Testis (tissue), 3 donors: ENCODE measurements around the gene BMPR1A. TPM values are rescaled to one million over a fixed set of nuclear protein-coding genes. Genes with fewer than 3 reads are reported as not detected.

ENCODE experiments used
- DNase-seq: peaks from one replicate; pipeline ENCODE4 v3.0.0-alpha.2; 2019
- H3K27ac ChIP-seq, 2 donors: fragments of 200-600 bp; sonication (generic); one replicate each; pipeline ENCODE4 v1.5.1; 2019
- H3K27me3 ChIP-seq: fragments of 200-600 bp; sonication (generic); one replicate; pipeline ENCODE4 v1.5.1; 2019
- H3K36me3 ChIP-seq: fragments of 200-600 bp; sonication (generic); one replicate; pipeline ENCODE4 v1.5.1; 2017; ENCODE audit warnings: low read depth; ENCODE audit errors: missing control alignments
- H3K4me1 ChIP-seq: fragments of 200-600 bp; sonication (generic); one replicate; pipeline ENCODE4 v1.5.1; 2019
- H3K4me3 ChIP-seq, 2 donors: fragments of 200-600 bp; sonication (generic); one replicate each; pipeline ENCODE4 v1.5.1; 2017 to 2019
- H3K9me3 ChIP-seq: fragments of 200-600 bp; sonication (generic); one replicate; pipeline ENCODE4 v1.5.1; 2017
- CTCF ChIP-seq, 3 experiments: fragments of 450-650 bp in 2 of 3; fragments of 200-600 bp in 1 of 3; sonication (generic) in 1 of 3; IDR thresholded peaks; one replicate each; pipeline ENCODE4 v1.5.1; 2016 to 2019; ENCODE audit warnings: antibody characterized with exemption in 3 of 3, mild to moderate bottlenecking in 2 of 3, moderate library complexity in 1 of 3
- POLR2A ChIP-seq: fragments of 450-650 bp; IDR thresholded peaks from one replicate; pipeline ENCODE4 v1.6.1; 2017; ENCODE audit warnings: antibody characterized with exemption, mild to moderate bottlenecking, moderate library complexity
- WGBS, 2 donors: methylation state at CpG; one replicate each; pipeline ENCODE4 v1.1.5; 2018; 5-methylcytosine and 5-hydroxymethylcytosine counted together
- intact Hi-C: fragments of 100-400 bp; cut with DNase I; formaldehyde crosslinking; loops from one replicate; pipeline ENCODE4 v1.15.1; 2023; ENCODE audit warnings: low total_unique reads
- polyA plus RNA-seq: library from polyadenylated mRNA; stranded (reverse); fragments of 350-450 nt; fragmentation: Illumina TruSeq; extraction: RNeasy Lipid Tissue Mini Kit (QIAGEN cat#74804); gene quantifications from one replicate; pipeline ENCODE4 v1.2.3, GENCODE V29; 2014; ENCODE audit warnings: low read depth, low replicate concordance; ENCODE audit not compliant: insufficient read depth
- total RNA-seq, 2 donors: library from RNA; depleted of rRNA; stranded (reverse); fragments of >200 nt; gene quantifications; one replicate each; pipeline ENCODE4 v1.2.3, GENCODE V29; 2016

The BMPR1A gene
- total and polyA plus RNA-seq, 3 donors from 2014 or later = 19.5 to 51.1 (median 42.6) TPM

DNA sequence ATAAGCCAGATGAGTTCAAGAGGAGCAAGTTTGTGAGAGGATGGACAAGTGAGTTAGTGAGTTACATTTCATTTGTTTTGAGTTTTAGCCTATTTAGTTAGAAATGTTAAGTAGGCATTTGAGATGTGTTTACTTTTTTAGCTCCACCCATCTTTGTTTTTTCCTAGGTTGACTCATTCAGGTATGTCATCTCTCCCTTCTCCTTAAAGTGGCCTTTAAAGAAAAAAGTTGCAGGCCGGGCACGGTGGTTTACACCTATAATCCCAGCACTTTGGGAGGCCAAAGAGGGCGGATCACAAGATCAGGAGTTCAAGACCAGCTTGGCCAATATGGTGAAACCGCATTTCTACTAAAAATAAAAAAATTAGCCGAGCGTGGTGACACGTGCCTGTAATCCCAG is 71.2 kb downstream of the BMPR1A start:
- Histone ChIP-seq H3K27me3 (no peaks in the 10 kb centered on the region), H3K36me3 (no peaks in the 10 kb centered on the region), H3K4me1 (peaks cover 6% of the 10 kb centered on the region), H3K9me3 (no peaks in the 10 kb centered on the region), H3K27ac (no peak overlapping the region), H3K4me3 (no peak overlapping the region)
- 90 to 95% methylated on average over 7 of the region's 7 CpGs for WGBS, 2 donors
- DNase-seq = no peak
- TF ChIP-seq POLR2A = no peak
- TF ChIP-seq CTCF (IDR thresholded peaks at IDR 0.05) = no peak
- intact Hi-C loops = no loop called here

- DNase-seq = no peak
- H3K27ac ChIP-seq = no peak overlapping the region
- no peaks in the 10 kb centered on the region for H3K9me3 ChIP-seq
- WGBS, 2 donors = 84 to 87% methylated on average over 5 of the region's 5 CpGs
- no peaks in the 10 kb centered on the region for H3K36me3 ChIP-seq
- no peak for TF ChIP-seq POLR2A
- no peak for TF ChIP-seq CTCF (IDR thresholded peaks at IDR 0.05)
- no peaks in the 10 kb centered on the region for H3K27me3 ChIP-seq
- peaks cover 6% of the 10 kb centered on the region for H3K4me1 ChIP-seq
- intact Hi-C loops = no loop called here
- no peak overlapping the region for H3K4me3 ChIP-seq
These were observed 71.7 kb downstream of the BMPR1A start for GRCh38 chr10:86828145-86828544.

DNA sequence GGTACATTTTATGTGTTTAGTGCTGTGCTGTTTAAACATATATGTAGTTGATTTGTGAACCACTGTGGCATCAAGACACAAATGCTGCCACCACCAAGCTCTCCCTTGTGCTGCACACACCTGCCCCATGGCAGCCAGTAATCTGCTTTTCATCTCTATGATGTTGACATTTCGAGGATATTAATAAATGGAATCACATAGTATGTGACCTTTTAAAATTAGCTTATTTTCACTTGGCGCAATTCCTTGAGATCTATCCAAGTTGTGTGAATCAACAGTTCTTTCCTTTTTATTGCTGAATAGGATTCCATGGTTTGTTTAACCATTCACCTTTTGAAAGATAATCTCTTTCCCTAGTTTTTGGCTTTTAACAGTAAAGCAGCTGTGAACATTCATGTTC is 73.1 kb downstream of the BMPR1A start:
- Histone ChIP-seq H3K4me1 (peaks cover 15% of the 10 kb centered on the region), H3K36me3 (no peaks in the 10 kb centered on the region), H3K9me3 (no peaks in the 10 kb centered on the region), H3K4me3 (no peak overlapping the region), H3K27me3 (no peaks in the 10 kb centered on the region), H3K27ac (no peak overlapping the region)
- no peak for TF ChIP-seq CTCF (IDR thresholded peaks at IDR 0.05)
- no peak for DNase-seq
- intact Hi-C loops = no loop called here
- WGBS, 2 donors = 55 to 62% methylated on average over 2 of the region's 2 CpGs

DNA sequence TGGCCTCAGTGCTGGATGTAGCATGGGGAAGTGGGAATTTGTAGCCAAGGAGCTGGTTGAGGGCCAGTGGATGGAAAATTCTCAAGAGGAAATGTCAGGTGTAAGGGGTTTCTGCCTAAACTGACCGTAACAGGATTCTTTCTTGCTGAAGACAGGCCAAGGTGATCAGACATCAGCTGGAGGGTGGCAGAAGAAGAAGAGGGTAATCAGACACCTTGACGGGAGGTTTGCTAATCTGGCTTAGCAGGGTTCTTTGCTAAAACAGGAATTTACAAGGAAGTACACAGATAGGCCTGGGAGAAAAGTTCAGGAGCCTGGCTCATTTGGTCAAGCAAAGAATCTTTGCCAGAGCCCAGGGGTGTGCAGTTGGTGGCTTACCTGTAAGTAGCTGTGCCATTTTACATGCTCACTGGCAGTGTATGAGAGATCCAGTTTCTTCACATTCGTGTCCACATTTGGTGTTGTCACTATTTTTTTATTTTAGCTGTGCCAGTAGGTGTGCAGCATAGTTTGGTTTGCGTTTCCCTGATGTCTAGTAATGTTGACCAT is 73.7 kb downstream of the BMPR1A start:
- H3K9me3 ChIP-seq = no peaks in the 10 kb centered on the region
- 75 to 80% methylated on average over 4 of the region's 4 CpGs for WGBS, 2 donors
- no peak for DNase-seq
- H3K27me3 ChIP-seq = no peaks in the 10 kb centered on the region
- H3K4me3 ChIP-seq = no peak overlapping the region
- intact Hi-C loops = no loop called here
- TF ChIP-seq CTCF (IDR thresholded peaks at IDR 0.05) = no peak
- no peak for TF ChIP-seq POLR2A
- H3K4me1 ChIP-seq = peaks cover 15% of the 10 kb centered on the region
- H3K27ac ChIP-seq = no peak overlapping the region
- H3K36me3 ChIP-seq = no peaks in the 10 kb centered on the region

GRCh38 chr10:86833969-86834368 is 77.5 kb downstream of the BMPR1A start:
- H3K27ac ChIP-seq = no peak overlapping the region
- H3K27me3 ChIP-seq = no peaks in the 10 kb centered on the region
- DNase-seq = no peak
- no peaks in the 10 kb centered on the region for H3K36me3 ChIP-seq
- TF ChIP-seq POLR2A (no peak), CTCF (IDR thresholded peaks at IDR 0.05) (no peak)
- H3K9me3 ChIP-seq = no peaks in the 10 kb centered on the region
- no peak overlapping the region for H3K4me3 ChIP-seq
- intact Hi-C loops = no loop called here
- peaks cover 19% of the 10 kb centered on the region for H3K4me1 ChIP-seq
